PC-9 (cell line): ENCODE measurements around the gene DPP7. TPM values are rescaled to one million over a fixed set of nuclear protein-coding genes. Genes with fewer than 3 reads are reported as not detected.

Experiments
- BruUV-seq: library from RNA; stranded (reverse); fragments of 400-500 nt; replicated peaks from 2 replicates; lab custom pipeline; 2021; lab: Mats Ljungman, UMichigan
- CTCF ChIA-PET: fragments of 300-600 bp; sonication (Branson Sonifier 250); formaldehyde crosslinking; loops from one replicate; lab custom pipeline; 2022; ENCODE audit warnings: antibody characterized with exemption; lab: Charles Lee
- POLR2A ChIA-PET: fragments of 300-600 bp; sonication (Branson Sonifier 250); formaldehyde crosslinking; loops from one replicate; lab custom pipeline; 2022; ENCODE audit warnings: antibody characterized with exemption; ENCODE audit not compliant: unreplicated experiment; lab: Charles Lee
- DNase-seq, 2 experiments: peaks; one replicate each; pipeline versions ENCODE4 v3.0.0 to v3.0.0-alpha.2; 2015 to 2022; ENCODE audit warnings: mixed read lengths in 1 of 2
- H2AFZ ChIP-seq: fragments of 200-600 bp; sonication (generic); 2 replicates; pipeline ENCODE4 v1.8.1; 2017; ENCODE audit warnings: antibody characterized with exemption
- H3F3A ChIP-seq: fragments of 200-600 bp; sonication (generic); 2 replicates; pipeline ENCODE4 v1.8.1; 2017; ENCODE audit warnings: antibody characterized with exemption, mild to moderate bottlenecking, low read depth; ENCODE audit not compliant: insufficient read depth
- H3K27ac ChIP-seq: fragments of 200-600 bp; sonication (generic); 2 replicates; pipeline ENCODE4 v1.6.1; 2016; ENCODE audit warnings: mixed run types
- H3K27me3 ChIP-seq: fragments of 200-600 bp; sonication (generic); 2 replicates; pipeline ENCODE4 v1.6.1; 2016; ENCODE audit warnings: low read depth, mixed run types; ENCODE audit not compliant: insufficient read depth
- H3K36me3 ChIP-seq: fragments of 200-600 bp; sonication (generic); 2 replicates; pipeline ENCODE4 v1.6.1; 2016; ENCODE audit warnings: low read depth, mixed run types
- H3K4me1 ChIP-seq: fragments of 200-600 bp; sonication (generic); replicated peaks from 2 replicates; pipeline ENCODE4 v1.6.1; 2016; ENCODE audit warnings: mixed run types; ENCODE audit not compliant: insufficient read depth
- H3K4me2 ChIP-seq: fragments of 200-600 bp; sonication (generic); 2 replicates; pipeline ENCODE4 v1.6.1; 2017; ENCODE audit warnings: mixed run types
- H3K4me3 ChIP-seq: fragments of 200-600 bp; sonication (generic); 2 replicates; pipeline ENCODE4 v1.6.1; 2016; ENCODE audit warnings: mixed run types
- H3K79me2 ChIP-seq: fragments of 200-600 bp; sonication (generic); 2 replicates; pipeline ENCODE4 v1.6.1; 2017; ENCODE audit warnings: low read depth, mixed run types
- H3K9me2 ChIP-seq: fragments of 200-600 bp; sonication (generic); 2 replicates; pipeline ENCODE4 v1.8.1; 2017; ENCODE audit warnings: mild to moderate bottlenecking; ENCODE audit not compliant: insufficient read depth
- H3K9me3 ChIP-seq: fragments of 200-600 bp; sonication (generic); 2 replicates; pipeline ENCODE4 v1.8.1; 2016; ENCODE audit warnings: low read depth; ENCODE audit not compliant: insufficient read depth
- H4K20me1 ChIP-seq: fragments of 200-600 bp; sonication (generic); 2 replicates; pipeline ENCODE4 v1.8.1; 2017; ENCODE audit not compliant: insufficient read depth
- CTCF ChIP-seq: fragments of 200-600 bp; sonication (generic); conservative IDR thresholded peaks from 2 replicates; pipeline ENCODE4 v1.6.1; 2017; ENCODE audit warnings: mixed run types, antibody characterized with exemption, mild to moderate bottlenecking, moderate library complexity
- EZH2 ChIP-seq: fragments of 200-600 bp; sonication (generic); IDR thresholded peaks from 2 replicates; pipeline ENCODE4 v1.8.0; 2017; ENCODE audit warnings: antibody characterized with exemption, low read depth
- intact Hi-C: fragments of 100-400 bp; cut with micrococcal nuclease; formaldehyde crosslinking; loops from one replicate; pipeline ENCODE4 v1.10.0; 2022; ENCODE audit not compliant: unreplicated experiment
- total RNA-seq: library from RNA; stranded (reverse); gene quantifications from 2 replicates; pipeline ENCODE4 v1.2.3, GENCODE V29; 2021

DPP7 gene
- total RNA-seq, 1 experiment from 2014 or later, result 104 TPM

GRCh38 chr9:137149363-137149762, 34.8 kb upstream of the DPP7 start:
- Histone ChIP-seq H3K4me3 (no peak overlapping the region), H3K9me2 (no peaks in the 10 kb centered on the region), H3K27ac (no peak overlapping the region), H3F3A (peaks cover 34% of the 10 kb centered on the region), H4K20me1 (no peaks in the 10 kb centered on the region), H3K4me2 (peak overlapping the region; percentile 59), H3K79me2 (no peaks in the 10 kb centered on the region), H3K4me1 (peaks cover 11% of the 10 kb centered on the region), H3K36me3 (no peaks in the 10 kb centered on the region), H3K27me3 (no peaks in the 10 kb centered on the region), H2AFZ (no peak overlapping the region), H3K9me3 (no peaks in the 10 kb centered on the region)
- DNase-seq, result no peak
- intact Hi-C loops, result no loop called here
- BruUV-seq, result no TSS peak
- TF ChIP-seq EZH2 (no peak), CTCF (no peak)
- ChIA-PET POLR2A (interaction anchor here (0.6 kb wide), 1 partner anchor 79 kb away, joined by 10 read pairs; the partner anchor contains the start of gene SAPCD2), CTCF (interaction anchor here (1.4 kb wide), 1 partner anchor 40 kb away, joined by 3 read pairs; no protein-coding TSS in a partner anchor)

- Histone ChIP-seq H3K79me2 (no peaks in the 10 kb centered on the region), H3F3A (peaks cover 34% of the 10 kb centered on the region), H3K36me3 (no peaks in the 10 kb centered on the region), H3K4me2 (no peak overlapping the region), H3K4me3 (no peak overlapping the region), H4K20me1 (no peaks in the 10 kb centered on the region), H3K4me1 (peaks cover 11% of the 10 kb centered on the region), H3K27me3 (peaks cover 4% of the 10 kb centered on the region; the same call in 1 of the 2 replicates), H3K9me2 (no peaks in the 10 kb centered on the region), H3K9me3 (no peaks in the 10 kb centered on the region), H2AFZ (no peak overlapping the region), H3K27ac (no peak overlapping the region)
- TF ChIP-seq EZH2, result no peak
- no peak for TF ChIP-seq CTCF
- POLR2A ChIA-PET, result no interaction called here
- DNase-seq, result no peak
- intact Hi-C loops, result no loop called here
- CTCF ChIA-PET, result no interaction called here
- no TSS peak for BruUV-seq
Measured at GRCh38 chr9:137148661-137149060, 34.1 kb upstream of the DPP7 start.

- BruUV-seq, result no TSS peak
- Histone ChIP-seq H3K4me3 (no peak overlapping the region), H2AFZ (no peak overlapping the region), H3K79me2 (no peaks in the 10 kb centered on the region), H3F3A (peaks cover 31% of the 10 kb centered on the region), H3K4me2 (no peak overlapping the region), H3K36me3 (no peaks in the 10 kb centered on the region), H3K9me2 (no peaks in the 10 kb centered on the region), H3K27me3 (peaks cover 4% of the 10 kb centered on the region; the same call in 1 of the 2 replicates), H3K4me1 (peaks cover 11% of the 10 kb centered on the region), H3K9me3 (no peaks in the 10 kb centered on the region), H3K27ac (no peak overlapping the region), H4K20me1 (no peaks in the 10 kb centered on the region)
- TF ChIP-seq CTCF, result no peak
- no peak for TF ChIP-seq EZH2
- ChIA-PET POLR2A (no interaction called here), CTCF (no interaction called here)
- intact Hi-C loops, result no loop called here
- no peak for DNase-seq
Measured at GRCh38 chr9:137148242-137148641, 33.7 kb upstream of the DPP7 start.
